Left ventricle myocardium inferior (tissue), 1 donor: ENCODE results near the gene MED9. TPM values are rescaled to one million over a fixed set of nuclear protein-coding genes. Genes with fewer than 3 reads are reported as not detected.
A peak's percentile ranks its signal among the peaks of the same experiment; 100 is the strongest.
"Not testable (repeated sequence)": the region's sequence is repeated elsewhere in the genome, so short reads cannot be mapped to it uniquely, and the experiment has no call there.

Experiments used
- DNase-seq: peaks from one replicate; pipeline ENCODE4 v3.0.0-alpha.2; 2020
- H3K27ac ChIP-seq: fragments of 200-600 bp; replicated peaks from 2 replicates; pipeline ENCODE4 v1.8.0; 2021
- H3K27me3 ChIP-seq: fragments of 200-600 bp; 2 replicates; pipeline ENCODE4 v1.8.0; 2021; ENCODE audit warnings: low read depth
- H3K36me3 ChIP-seq: fragments of 200-600 bp; 2 replicates; pipeline ENCODE4 v1.8.0; 2021
- H3K4me1 ChIP-seq: fragments of 200-600 bp; 2 replicates; pipeline ENCODE4 v1.8.0; 2021
- H3K4me3 ChIP-seq: fragments of 200-600 bp; 2 replicates; pipeline ENCODE4 v1.8.0; 2021; ENCODE audit warnings: mild to moderate bottlenecking, moderate library complexity
- H3K9me3 ChIP-seq: fragments of 200-600 bp; replicated peaks from 2 replicates; pipeline ENCODE4 v1.8.0; 2021
- CTCF ChIP-seq: fragments of 200-600 bp; IDR thresholded peaks from 2 replicates; pipeline ENCODE4 v1.8.0; 2021; ENCODE audit warnings: antibody characterized with exemption, mild to moderate bottlenecking, borderline replicate concordance
- intact Hi-C: fragments of 100-400 bp; cut with micrococcal nuclease; formaldehyde crosslinking; loops from one replicate; pipeline ENCODE4 v1.11.0; 2022
- total RNA-seq: library from RNA; stranded (reverse); fragmentation: NEBNext Ultra II Directional; extraction: Animal tissue kit (Norgen Biotek cat#: 25700); gene quantifications from one replicate; pipeline ENCODE4 v1.2.1, GENCODE V29; 2021
- donor health status: DM: no; HTN: yes; CAD: no; lungs with severe emphysema.

Gene MED9
- total RNA-seq, 1 donor from 2014 or later: 34.1 TPM

DNA sequence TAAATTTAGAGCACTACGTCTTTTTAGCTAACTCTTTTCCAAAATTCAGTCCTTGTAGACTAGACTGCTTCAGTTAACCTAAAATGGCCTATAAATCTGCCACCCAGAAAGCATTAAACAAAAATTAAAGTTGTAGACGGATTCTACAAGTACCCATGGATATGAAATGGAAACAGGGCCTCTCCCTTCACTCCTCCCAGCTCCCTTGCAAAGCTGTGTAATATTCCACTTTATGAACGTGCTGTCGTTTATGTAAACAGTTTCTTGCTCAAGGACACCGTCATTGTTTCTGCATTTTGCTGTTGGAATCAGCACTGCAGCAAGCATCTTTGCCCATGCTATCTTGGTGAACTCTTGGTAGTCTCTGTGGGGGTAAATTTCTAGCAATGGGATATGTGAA, 5.1 kb downstream of the MED9 start:
- intact Hi-C loops: no loop called here
- Histone ChIP-seq H3K4me3 (peak overlapping the region; percentile 0), H3K27me3 (no peaks in the 10 kb centered on the region), H3K4me1 (peaks cover 97% of the 10 kb centered on the region), H3K27ac (peak overlapping the region; percentile 98), H3K9me3 (no peaks in the 10 kb centered on the region), H3K36me3 (peaks cover 4% of the 10 kb centered on the region)
- no peak for DNase-seq
- no peak for TF ChIP-seq CTCF

DNA sequence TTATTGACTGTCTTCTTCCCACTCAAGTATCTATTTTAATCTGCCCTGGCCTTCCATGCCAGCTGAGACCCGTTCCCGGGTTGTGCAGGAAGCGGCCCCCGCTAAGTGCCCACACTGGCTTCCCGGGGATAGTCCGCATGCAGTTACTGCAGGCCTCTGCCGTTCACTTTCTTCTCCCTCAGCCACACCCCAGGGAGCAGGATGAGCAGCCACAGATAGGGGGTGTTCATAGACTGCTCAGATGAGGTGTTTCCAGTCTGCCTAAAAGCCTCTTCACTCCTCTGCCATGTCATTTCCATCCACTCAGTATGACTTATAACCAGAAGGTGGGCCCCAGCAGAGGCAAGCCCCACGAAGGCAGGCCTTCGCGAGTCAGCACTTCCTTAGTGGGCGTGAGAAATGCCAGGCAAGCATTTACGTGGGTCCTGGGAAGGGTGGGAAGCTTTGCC, 7.7 kb downstream of the MED9 start:
- no peaks in the 10 kb centered on the region for H3K9me3 ChIP-seq
- DNase-seq: no peak
- intact Hi-C loops: no loop called here
- no peak for TF ChIP-seq CTCF
- no peaks in the 10 kb centered on the region for H3K27me3 ChIP-seq
- H3K27ac ChIP-seq: peak overlapping the region; percentile 70
- peaks cover 83% of the 10 kb centered on the region for H3K4me1 ChIP-seq
- peak overlapping the region; percentile 31 for H3K4me3 ChIP-seq
- peaks cover 19% of the 10 kb centered on the region for H3K36me3 ChIP-seq

DNA sequence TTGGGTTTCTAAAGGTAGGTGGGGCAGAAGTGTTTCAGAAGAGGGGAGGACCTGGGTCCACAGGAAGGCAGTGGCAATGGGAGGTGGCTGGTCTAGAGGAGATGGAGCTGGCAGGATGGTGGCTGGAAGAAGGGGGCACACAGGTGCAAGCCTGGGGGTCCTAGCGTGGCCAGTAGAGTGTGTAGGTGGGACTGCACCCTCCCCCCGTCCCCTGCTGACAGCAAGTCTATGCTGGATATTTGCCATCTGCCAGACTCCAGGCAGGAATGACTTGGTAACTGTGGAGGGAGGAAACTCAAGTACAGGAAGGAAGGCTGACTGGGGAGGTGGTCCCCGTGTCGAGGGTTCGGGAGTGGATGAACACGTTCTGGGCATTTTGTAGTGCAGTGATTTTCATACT, 8.6 kb downstream of the MED9 start:
- Histone ChIP-seq H3K4me1 (peaks cover 78% of the 10 kb centered on the region), H3K9me3 (no peaks in the 10 kb centered on the region), H3K36me3 (peaks cover 19% of the 10 kb centered on the region), H3K27ac (peak overlapping the region; percentile 70), H3K27me3 (no peaks in the 10 kb centered on the region), H3K4me3 (no peak overlapping the region)
- intact Hi-C loops: no loop called here
- no peak for DNase-seq
- TF ChIP-seq CTCF: no peak

DNA sequence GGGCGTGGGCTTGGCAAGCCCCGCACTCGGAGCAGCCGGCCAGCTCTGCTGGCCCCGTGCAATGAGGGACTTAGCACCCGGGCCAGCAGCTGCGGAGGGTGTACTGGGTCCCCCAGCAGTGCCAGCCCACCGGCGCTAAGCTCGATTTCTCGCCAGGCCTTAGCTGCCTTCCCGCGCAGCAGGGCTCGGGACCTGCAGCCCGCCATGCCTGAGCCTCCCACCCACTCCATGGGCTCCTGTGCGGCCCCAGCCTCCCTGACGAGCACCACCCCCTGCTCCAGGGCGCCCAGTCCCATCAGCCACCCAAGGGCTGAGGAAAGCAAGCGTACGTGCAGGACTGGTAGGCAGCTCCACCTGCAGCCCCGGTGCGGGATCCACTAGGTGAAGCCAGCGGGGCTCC, 9.6 kb downstream of the MED9 start:
- H3K27ac ChIP-seq: peak overlapping the region; percentile 70
- H3K27me3 ChIP-seq, DNase-seq, H3K4me3 ChIP-seq, H3K9me3 ChIP-seq, intact Hi-C loops: not testable (repeated sequence)
- peaks cover 22% of the 10 kb centered on the region for H3K36me3 ChIP-seq
- H3K4me1 ChIP-seq: peaks cover 78% of the 10 kb centered on the region

GRCh38 chr17:17487998-17488397, 11.2 kb downstream of the MED9 start:
- Histone ChIP-seq H3K4me1 (peaks cover 78% of the 10 kb centered on the region), H3K27ac (peak overlapping the region; percentile 6)

GRCh38 chr17:17491031-17491471, 14.3 kb downstream of the MED9 start:
- no peaks in the 10 kb centered on the region for H3K9me3 ChIP-seq
- DNase-seq: no peak
- TF ChIP-seq CTCF: no peak
- intact Hi-C loops: loop anchor here (10.0 kb wide), 1 partner anchor 136 kb away; no protein-coding TSS in a partner anchor
- H3K27ac ChIP-seq: peak overlapping the region; percentile 98
- H3K4me3 ChIP-seq: no peak overlapping the region
- H3K36me3 ChIP-seq: peaks cover 34% of the 10 kb centered on the region
- H3K27me3 ChIP-seq: no peaks in the 10 kb centered on the region
- peaks cover 76% of the 10 kb centered on the region for H3K4me1 ChIP-seq

More at GRCh38 chr17:17487998-17488397, 11.2 kb downstream of the MED9 start:
- no peak overlapping the region for H3K4me3 ChIP-seq
- intact Hi-C loops: no loop called here
- TF ChIP-seq CTCF: no peak
- H3K27me3 ChIP-seq: no peaks in the 10 kb centered on the region
- no peak for DNase-seq
- no peaks in the 10 kb centered on the region for H3K9me3 ChIP-seq
- H3K36me3 ChIP-seq: peaks cover 34% of the 10 kb centered on the region
